Lung (tissue), 12 donors: ENCODE measurements around the gene OPRL1. TPM values are rescaled to one million over a fixed set of nuclear protein-coding genes. Genes with fewer than 3 reads are reported as not detected.

ENCODE experiments used
- ATAC-seq: fragments of 200-7000 bp; cut with Tn5 transposase; one replicate; pipeline ENCODE4 v1.9.1; 2020; ENCODE audit warnings: moderate number of reproducible peaks; ENCODE audit not compliant: insufficient read depth, low FRiP score
- DNase-seq, 3 donors: peaks; one replicate each; pipeline ENCODE4 v3.0.0-alpha.2; 2013 to 2017
- H3K27ac ChIP-seq, 2 donors: one replicate each; pipeline ENCODE4 v1.5.1; 2013; ENCODE audit warnings: mild to moderate bottlenecking in 2 of 2, moderate library complexity in 2 of 2, control low read depth in 1 of 2, inconsistent platforms in 1 of 2, low read depth in 1 of 2, low read length in 1 of 2
- H3K27me3 ChIP-seq, 3 donors: one replicate each; pipeline ENCODE4 v1.5.1; 2013; ENCODE audit warnings: low read length in 2 of 3; ENCODE audit not compliant: control insufficient read depth in 3 of 3, insufficient read depth in 3 of 3
- H3K36me3 ChIP-seq, 4 donors: one replicate each; pipeline ENCODE4 v1.5.1; 2013; ENCODE audit warnings: low read length in 4 of 4, mild to moderate bottlenecking in 1 of 4, moderate library complexity in 1 of 4; ENCODE audit not compliant: control insufficient read depth in 4 of 4, insufficient read depth in 4 of 4
- H3K4me1 ChIP-seq, 5 donors: one replicate each; pipeline ENCODE4 v1.5.1; 2013; ENCODE audit warnings: low read length in 5 of 5, mild to moderate bottlenecking in 2 of 5, moderate library complexity in 1 of 5; ENCODE audit not compliant: control insufficient read depth in 5 of 5, insufficient read depth in 5 of 5
- H3K4me3 ChIP-seq: one replicate; pipeline ENCODE4 v1.5.1; 2013; ENCODE audit warnings: mild to moderate bottlenecking, control low read depth, moderate library complexity
- H3K9ac ChIP-seq, 2 donors: one replicate each; pipeline ENCODE4 v1.5.1; 2013; ENCODE audit warnings: low read length in 2 of 2, control low read depth in 1 of 2; ENCODE audit not compliant: insufficient read depth in 1 of 2
- H3K9me3 ChIP-seq, 4 donors: one replicate each; pipeline ENCODE4 v1.5.1; 2013; ENCODE audit warnings: low read length in 3 of 4, mild to moderate bottlenecking in 1 of 4, moderate library complexity in 1 of 4; ENCODE audit not compliant: control insufficient read depth in 4 of 4, insufficient read depth in 3 of 4
- CTCF ChIP-seq: IDR thresholded peaks from 2 replicates; pipeline ENCODE4 v1.5.1; 2012; ENCODE audit warnings: mild to moderate bottlenecking; ENCODE audit errors: control extremely low read depth, extremely low read depth
- WGBS, 2 donors: extraction: QIAGEN DNeasy Blood & Tissue Kit; methylation state at CpG; one replicate each; pipeline ENCODE4 v1.1.7; 2013; 5-methylcytosine and 5-hydroxymethylcytosine counted together
- polyA plus RNA-seq, 2 donors: library from polyadenylated mRNA; stranded (reverse); fragments of 200-250 nt; gene quantifications; one replicate each; pipeline ENCODE4 v1.2.1, GENCODE V29; 2013
- total RNA-seq, 2 donors: library from RNA; depleted of rRNA in 1 of 2; stranded (reverse); fragments of >200 nt in 1 of 2; gene quantifications; one replicate each; pipeline ENCODE4 v1.2.1, GENCODE V29; 2014 to 2021
- donor health status: control.
- donor health status: control.
- donor health status: Bipolar disorder and iron deficiency.
- donor health status: healthy.
- donor health status: DM: yes; HTN: yes; CAD: no.

The OPRL1 gene
- total and polyA plus RNA-seq, 4 donors = 0.45 to 3.1 (median 2.1) TPM

- ATAC-seq (no peak), DNase-seq (no peak)
- Histone ChIP-seq H3K36me3 (no peaks in the 10 kb centered on the region), H3K27ac (no peak within 1 kb of the TSS), H3K4me3 (no peak within 1 kb of the TSS), H3K9me3 (no peaks in the 10 kb centered on the region), H3K27me3 (peaks cover 0 to 5% (median 3%) of the 10 kb centered on the region in 3 donors), H3K4me1 (no peaks in the 10 kb centered on the region), H3K9ac (no peak within 1 kb of the TSS)
- 53 to 55% methylated on average over 22 of the region's 22 CpGs for WGBS, 2 donors
- no peak for TF ChIP-seq CTCF
Observed at GRCh38 chr20:64106981-64107735, 27.3 kb downstream of the OPRL1 start, which contains the start of gene NPBWR2. Gene NPBWR2 (minus strand): TSS chr20:64107565. CDS start chr20:64106831, 734 bp downstream.

GRCh38 chr20:64107736-64108457, 28.0 kb downstream of the OPRL1 start:
- no peaks in the 10 kb centered on the region for H3K36me3 ChIP-seq
- no peaks in the 10 kb centered on the region for H3K4me1 ChIP-seq
- H3K4me3 ChIP-seq = no peak overlapping the region
- ATAC-seq = no peak
- 43 to 53% methylated on average over 19 of the region's 19 CpGs for WGBS, 2 donors
- peaks cover 0 to 5% (median 2%) of the 10 kb centered on the region in 3 donors for H3K27me3 ChIP-seq
- TF ChIP-seq CTCF = no peak
- H3K9ac ChIP-seq = no peak overlapping the region
- no peak overlapping the region for H3K27ac ChIP-seq
- no peak for DNase-seq
- no peaks in the 10 kb centered on the region for H3K9me3 ChIP-seq

GRCh38 chr20:64108731-64109681, 29.1 kb downstream of the OPRL1 start:
- WGBS, 2 donors = 79 to 86% methylated on average over 25 to 26 of the region's 26 CpGs
- H3K4me1 ChIP-seq = no peaks in the 10 kb centered on the region
- TF ChIP-seq CTCF = no peak
- H3K4me3 ChIP-seq = no peak overlapping the region
- H3K27ac ChIP-seq = no peak overlapping the region
- H3K9ac ChIP-seq = no peak overlapping the region
- ATAC-seq (no peak), DNase-seq (no peak)
- H3K9me3 ChIP-seq = no peaks in the 10 kb centered on the region
- peaks cover 0 to 2% (median 0%) of the 10 kb centered on the region in 3 donors for H3K27me3 ChIP-seq
- no peaks in the 10 kb centered on the region for H3K36me3 ChIP-seq
